ENCODE measurements around the gene FREM1.

The FREM1 gene

GRCh38 chr9:14909601-14909960 is 647 bp downstream of the FREM1 start:
- Histone ChIP-seq H3K27ac (ENCODE audit: insufficient read depth, low read length, poor library complexity, severe bottlenecking) (no peak overlapping the region), H3K9me3 (ENCODE audit: control insufficient read depth, low read length) (no peaks in the 10 kb centered on the region), H3K36me3 (ENCODE audit: control insufficient read depth, insufficient read depth, low read length) (no peaks in the 10 kb centered on the region), H3K27me3 (replicated peaks; ENCODE audit: control insufficient read depth, insufficient read depth, low read length, poor library complexity, severe bottlenecking) (peaks cover 3% of the 10 kb centered on the region), H3K4me3 (ENCODE audit: insufficient read depth, low read depth, low read length, poor library complexity, severe bottlenecking) (no peak overlapping the region), H3K4me1 (ENCODE audit: control insufficient read depth, insufficient read depth, low read length, poor library complexity, severe bottlenecking) (no peaks in the 10 kb centered on the region)
- DNase-seq: no peak

DNA sequence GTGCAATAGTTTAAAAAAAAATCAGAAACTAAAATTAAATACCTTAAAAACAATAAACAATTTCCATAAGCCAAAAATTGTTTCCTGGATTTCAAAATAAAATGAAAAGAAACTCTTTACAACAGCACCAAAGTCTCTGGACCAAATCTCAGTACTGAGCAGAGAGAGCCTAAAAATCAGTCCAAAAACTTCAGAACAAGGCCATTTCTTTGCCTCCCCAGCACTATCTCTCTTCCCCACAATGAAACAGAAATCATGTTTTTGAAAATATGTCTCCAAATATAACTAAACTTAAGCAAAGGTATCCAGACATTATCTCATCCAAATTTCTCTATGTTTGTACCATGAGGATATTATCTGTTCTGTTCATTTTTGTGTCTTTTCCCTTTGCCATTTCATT is 1.0 kb downstream of the FREM1 start:
- Histone ChIP-seq H3K36me3 (ENCODE audit: control insufficient read depth, insufficient read depth, low read length) (no peaks in the 10 kb centered on the region), H3K4me3 (ENCODE audit: insufficient read depth, low read depth, low read length, poor library complexity, severe bottlenecking) (no peak overlapping the region), H3K4me1 (ENCODE audit: control insufficient read depth, insufficient read depth, low read length, poor library complexity, severe bottlenecking) (no peaks in the 10 kb centered on the region), H3K9me3 (ENCODE audit: control insufficient read depth, low read length) (no peaks in the 10 kb centered on the region), H3K27ac (ENCODE audit: insufficient read depth, low read length, poor library complexity, severe bottlenecking) (no peak overlapping the region), H3K27me3 (replicated peaks; ENCODE audit: control insufficient read depth, insufficient read depth, low read length, poor library complexity, severe bottlenecking) (peaks cover 3% of the 10 kb centered on the region)
- no peak for DNase-seq

DNA sequence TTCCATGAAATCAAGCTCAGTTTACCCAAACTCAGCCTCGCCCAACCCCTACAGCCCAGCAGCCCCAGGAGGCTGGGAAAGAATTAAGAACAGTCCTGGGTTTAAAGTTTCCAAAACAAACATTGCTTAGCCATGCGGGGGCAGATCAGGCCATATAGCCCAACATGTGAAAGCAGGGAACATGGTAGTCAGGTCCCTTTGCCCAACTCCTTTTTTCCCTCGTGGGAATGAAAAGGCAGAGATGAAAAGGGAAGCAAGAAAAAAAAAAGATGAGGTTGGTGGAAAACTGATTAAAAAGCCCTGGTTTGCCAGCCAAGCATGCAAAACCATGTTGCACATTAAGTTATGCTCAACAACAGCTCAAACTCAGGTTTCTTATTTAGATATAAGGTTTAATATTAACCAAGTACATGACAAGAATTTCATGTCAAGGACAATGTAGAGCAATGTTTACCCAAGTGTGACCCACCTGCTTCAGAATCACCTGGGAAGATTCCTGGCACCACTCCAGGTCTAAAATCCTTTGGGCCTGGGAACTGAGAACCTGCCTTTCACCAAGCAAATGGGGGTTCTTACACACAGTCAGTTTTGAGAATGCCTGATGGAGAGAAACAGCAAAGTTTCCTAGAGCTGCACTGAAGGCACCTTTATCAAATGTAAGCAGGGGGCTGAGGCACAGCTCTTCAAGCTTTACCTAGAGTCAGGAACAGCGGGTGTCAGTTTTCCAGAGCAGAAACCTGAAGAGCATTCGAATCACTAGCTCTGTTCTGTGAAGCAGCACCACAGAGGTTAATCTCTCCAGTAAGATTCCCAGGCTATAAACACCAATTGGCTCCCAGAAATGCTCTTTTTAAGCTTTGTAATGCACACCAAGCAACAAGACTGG is 1.7 kb downstream of the FREM1 start:
- no peaks in the 10 kb centered on the region for H3K9me3 ChIP-seq (ENCODE audit: control insufficient read depth, low read length)
- no peak overlapping the region for H3K4me3 ChIP-seq (ENCODE audit: insufficient read depth, low read depth, low read length, poor library complexity, severe bottlenecking)
- no peaks in the 10 kb centered on the region for H3K36me3 ChIP-seq (ENCODE audit: control insufficient read depth, insufficient read depth, low read length)
- H3K27ac ChIP-seq (ENCODE audit: insufficient read depth, low read length, poor library complexity, severe bottlenecking): no peak overlapping the region
- no peak for DNase-seq
- no peaks in the 10 kb centered on the region for H3K4me1 ChIP-seq (ENCODE audit: control insufficient read depth, insufficient read depth, low read length, poor library complexity, severe bottlenecking)
- H3K27me3 ChIP-seq (replicated peaks; ENCODE audit: control insufficient read depth, insufficient read depth, low read length, poor library complexity, severe bottlenecking): peaks cover 3% of the 10 kb centered on the region

DNA sequence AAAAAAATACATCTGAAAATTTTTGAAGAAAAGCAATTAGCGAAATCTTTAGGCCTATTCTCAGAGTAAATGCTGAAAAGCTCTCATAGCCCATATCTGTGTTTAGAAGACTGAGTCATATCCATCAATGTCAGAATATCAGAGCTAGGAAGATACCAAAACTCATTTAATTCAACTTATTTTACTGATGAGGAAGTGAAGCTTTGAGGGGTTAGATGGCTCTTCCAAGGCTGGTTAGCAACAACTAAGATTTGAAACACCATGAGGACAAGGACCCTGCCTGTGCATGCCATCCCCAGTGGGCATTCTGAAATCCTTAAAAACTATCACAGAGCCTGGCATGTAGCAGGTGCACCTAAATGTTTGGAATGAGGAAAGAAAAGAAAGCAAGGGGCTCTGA is 2.5 kb downstream of the FREM1 start:
- no peaks in the 10 kb centered on the region for H3K9me3 ChIP-seq (ENCODE audit: control insufficient read depth, low read length)
- DNase-seq: no peak
- H3K27ac ChIP-seq (ENCODE audit: insufficient read depth, low read length, poor library complexity, severe bottlenecking): no peak overlapping the region
- H3K4me3 ChIP-seq (ENCODE audit: insufficient read depth, low read depth, low read length, poor library complexity, severe bottlenecking): no peak overlapping the region
- H3K36me3 ChIP-seq (ENCODE audit: control insufficient read depth, insufficient read depth, low read length): no peaks in the 10 kb centered on the region
- H3K4me1 ChIP-seq (ENCODE audit: control insufficient read depth, insufficient read depth, low read length, poor library complexity, severe bottlenecking): no peaks in the 10 kb centered on the region
- H3K27me3 ChIP-seq (replicated peaks; ENCODE audit: control insufficient read depth, insufficient read depth, low read length, poor library complexity, severe bottlenecking): peaks cover under 1% of the 10 kb centered on the region

- Histone ChIP-seq H3K27ac (ENCODE audit: insufficient read depth, low read length, poor library complexity, severe bottlenecking) (no peak overlapping the region), H3K27me3 (replicated peaks; ENCODE audit: control insufficient read depth, insufficient read depth, low read length, poor library complexity, severe bottlenecking) (no peaks in the 10 kb centered on the region), H3K36me3 (ENCODE audit: control insufficient read depth, insufficient read depth, low read length) (no peaks in the 10 kb centered on the region), H3K9me3 (ENCODE audit: control insufficient read depth, low read length) (no peaks in the 10 kb centered on the region), H3K4me1 (ENCODE audit: control insufficient read depth, insufficient read depth, low read length, poor library complexity, severe bottlenecking) (no peaks in the 10 kb centered on the region), H3K4me3 (ENCODE audit: insufficient read depth, low read depth, low read length, poor library complexity, severe bottlenecking) (no peak overlapping the region)
- no peak for DNase-seq
Measured at GRCh38 chr9:14907360-14907685, 2.9 kb downstream of the FREM1 start.

GRCh38 chr9:14906644-14907359 is 3.4 kb downstream of the FREM1 start:
- Histone ChIP-seq H3K4me1 (ENCODE audit: control insufficient read depth, insufficient read depth, low read length, poor library complexity, severe bottlenecking) (no peaks in the 10 kb centered on the region), H3K9me3 (ENCODE audit: control insufficient read depth, low read length) (no peaks in the 10 kb centered on the region), H3K27ac (ENCODE audit: insufficient read depth, low read length, poor library complexity, severe bottlenecking) (no peak overlapping the region), H3K27me3 (replicated peaks; ENCODE audit: control insufficient read depth, insufficient read depth, low read length, poor library complexity, severe bottlenecking) (no peaks in the 10 kb centered on the region), H3K4me3 (ENCODE audit: insufficient read depth, low read depth, low read length, poor library complexity, severe bottlenecking) (no peak overlapping the region), H3K36me3 (ENCODE audit: control insufficient read depth, insufficient read depth, low read length) (no peaks in the 10 kb centered on the region)
- no peak for DNase-seq

DNA sequence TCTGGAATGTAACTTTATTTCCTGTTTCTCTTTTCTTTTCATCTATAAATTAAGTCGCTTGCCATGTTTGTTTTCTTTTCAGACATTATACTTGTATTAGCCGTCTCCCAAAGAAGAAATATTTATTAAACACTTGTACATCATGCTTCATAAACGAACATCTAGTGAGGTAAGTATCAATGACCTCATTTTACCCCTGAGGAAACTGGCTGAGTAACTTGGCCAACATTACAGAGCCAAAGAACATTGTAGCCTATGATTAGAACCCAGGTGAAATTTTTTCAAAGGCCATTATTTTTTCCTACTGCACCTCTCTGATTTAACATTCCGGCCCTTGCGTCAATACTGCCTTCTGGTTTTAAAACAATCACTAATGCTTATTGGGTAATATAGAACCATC is 4.2 kb downstream of the FREM1 start:
- Histone ChIP-seq H3K36me3 (ENCODE audit: control insufficient read depth, insufficient read depth, low read length) (no peaks in the 10 kb centered on the region), H3K27ac (ENCODE audit: insufficient read depth, low read length, poor library complexity, severe bottlenecking) (no peak overlapping the region), H3K27me3 (replicated peaks; ENCODE audit: control insufficient read depth, insufficient read depth, low read length, poor library complexity, severe bottlenecking) (no peaks in the 10 kb centered on the region), H3K9me3 (ENCODE audit: control insufficient read depth, low read length) (no peaks in the 10 kb centered on the region), H3K4me1 (ENCODE audit: control insufficient read depth, insufficient read depth, low read length, poor library complexity, severe bottlenecking) (no peaks in the 10 kb centered on the region), H3K4me3 (ENCODE audit: insufficient read depth, low read depth, low read length, poor library complexity, severe bottlenecking) (no peak overlapping the region)
- no peak for DNase-seq

- H3K4me3 ChIP-seq (ENCODE audit: insufficient read depth, low read depth, low read length, poor library complexity, severe bottlenecking): no peak overlapping the region
Measured at GRCh38 chr9:14903040-14903439, 7.2 kb downstream of the FREM1 start.

DNA sequence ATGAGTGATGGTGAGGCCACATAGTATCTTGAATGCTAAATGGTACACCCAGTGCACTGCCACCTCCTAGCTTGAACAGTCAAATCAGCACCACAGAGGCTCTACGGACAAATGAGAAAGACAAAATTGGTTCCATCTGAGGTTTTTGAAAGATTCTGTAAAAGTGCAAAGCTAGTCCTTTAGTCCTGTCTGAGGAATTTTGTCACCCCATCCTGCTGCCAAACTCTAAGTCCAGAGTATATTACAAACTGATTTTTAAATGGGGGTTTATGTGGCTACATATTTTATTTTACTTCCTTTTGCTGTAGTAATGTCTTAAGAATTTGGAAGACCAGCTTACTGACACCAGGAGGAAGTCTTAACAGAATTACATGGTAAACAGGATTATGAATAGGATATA is 7.7 kb downstream of the FREM1 start:
- Histone ChIP-seq H3K36me3 (ENCODE audit: control insufficient read depth, insufficient read depth, low read length) (no peaks in the 10 kb centered on the region), H3K27me3 (replicated peaks; ENCODE audit: control insufficient read depth, insufficient read depth, low read length, poor library complexity, severe bottlenecking) (no peaks in the 10 kb centered on the region), H3K4me3 (ENCODE audit: insufficient read depth, low read depth, low read length, poor library complexity, severe bottlenecking) (no peak overlapping the region), H3K9me3 (ENCODE audit: control insufficient read depth, low read length) (no peaks in the 10 kb centered on the region), H3K27ac (ENCODE audit: insufficient read depth, low read length, poor library complexity, severe bottlenecking) (no peak overlapping the region), H3K4me1 (ENCODE audit: control insufficient read depth, insufficient read depth, low read length, poor library complexity, severe bottlenecking) (no peaks in the 10 kb centered on the region)
- no peak for DNase-seq

More at GRCh38 chr9:14903040-14903439, 7.2 kb downstream of the FREM1 start:
- no peak overlapping the region for H3K27ac ChIP-seq (ENCODE audit: insufficient read depth, low read length, poor library complexity, severe bottlenecking)
- no peaks in the 10 kb centered on the region for H3K27me3 ChIP-seq (replicated peaks; ENCODE audit: control insufficient read depth, insufficient read depth, low read length, poor library complexity, severe bottlenecking)
- no peaks in the 10 kb centered on the region for H3K36me3 ChIP-seq (ENCODE audit: control insufficient read depth, insufficient read depth, low read length)
- no peaks in the 10 kb centered on the region for H3K9me3 ChIP-seq (ENCODE audit: control insufficient read depth, low read length)
- H3K4me1 ChIP-seq (ENCODE audit: control insufficient read depth, insufficient read depth, low read length, poor library complexity, severe bottlenecking): no peaks in the 10 kb centered on the region
- DNase-seq: no peak

- no peak overlapping the region for H3K4me3 ChIP-seq (ENCODE audit: insufficient read depth, low read depth, low read length, poor library complexity, severe bottlenecking)
- H3K36me3 ChIP-seq (ENCODE audit: control insufficient read depth, insufficient read depth, low read length): no peaks in the 10 kb centered on the region
- DNase-seq: no peak
- H3K9me3 ChIP-seq (ENCODE audit: control insufficient read depth, low read length): no peaks in the 10 kb centered on the region
- H3K4me1 ChIP-seq (ENCODE audit: control insufficient read depth, insufficient read depth, low read length, poor library complexity, severe bottlenecking): no peaks in the 10 kb centered on the region
- no peak overlapping the region for H3K27ac ChIP-seq (ENCODE audit: insufficient read depth, low read length, poor library complexity, severe bottlenecking)
- no peaks in the 10 kb centered on the region for H3K27me3 ChIP-seq (replicated peaks; ENCODE audit: control insufficient read depth, insufficient read depth, low read length, poor library complexity, severe bottlenecking)
Measured at GRCh38 chr9:14899815-14900193, 10.4 kb downstream of the FREM1 start.
